GM18519 (cell line): Measurements from ENCODE around the gene FAM110D.

Source experiments
- ATAC-seq: cut with Tn5 transposase; IDR thresholded peaks from one replicate; pipeline ENCODE4 v1.9.1; 2021; ENCODE audit warnings: mild to moderate bottlenecking, moderate library complexity; ENCODE audit not compliant: unreplicated experiment, low FRiP score

FAM110D gene

DNA sequence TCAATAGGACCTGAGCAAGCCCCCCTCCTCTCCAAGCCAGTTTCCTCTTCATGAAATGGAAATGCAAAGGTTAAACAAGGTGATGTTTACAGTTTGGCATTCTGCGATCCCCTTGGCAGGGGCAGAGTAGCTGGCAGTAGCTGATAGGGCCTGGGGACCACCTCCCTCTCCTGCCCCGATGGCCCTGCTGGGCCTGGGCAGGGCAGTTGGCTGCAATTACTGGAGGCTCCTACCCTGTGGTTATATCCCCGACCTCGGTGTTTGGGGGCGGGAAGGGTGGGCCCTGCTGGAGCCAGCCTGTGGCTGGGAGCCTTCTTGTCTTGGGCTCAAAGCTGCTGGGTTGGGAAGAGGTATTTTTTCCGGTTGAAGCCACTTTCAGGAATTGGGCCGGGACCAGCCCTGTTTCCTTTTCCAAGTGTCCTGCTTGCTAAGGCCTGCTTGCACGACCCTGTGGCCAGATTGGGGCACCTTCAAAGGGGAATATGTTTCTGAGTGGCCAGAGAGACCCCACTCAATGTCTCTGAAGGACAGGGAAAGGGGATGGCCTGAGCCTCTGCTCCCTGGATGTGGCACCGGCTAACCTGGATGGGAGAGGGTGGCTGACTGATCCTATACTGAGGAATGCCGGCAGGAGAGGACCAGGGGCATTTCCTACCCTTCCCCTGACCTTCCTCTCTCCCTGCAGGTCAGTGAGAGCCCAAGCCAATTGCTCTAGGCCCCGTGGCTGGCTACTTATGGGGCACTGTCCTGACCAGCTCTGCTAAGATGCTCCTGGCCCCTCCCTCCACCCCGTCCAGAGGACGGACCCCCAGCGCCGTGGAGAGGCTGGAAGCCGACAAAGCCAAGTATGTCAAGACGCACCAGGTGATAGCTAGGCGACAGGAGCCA is 1.9 kb downstream of the FAM110D start:
- ATAC-seq: no peak

DNA sequence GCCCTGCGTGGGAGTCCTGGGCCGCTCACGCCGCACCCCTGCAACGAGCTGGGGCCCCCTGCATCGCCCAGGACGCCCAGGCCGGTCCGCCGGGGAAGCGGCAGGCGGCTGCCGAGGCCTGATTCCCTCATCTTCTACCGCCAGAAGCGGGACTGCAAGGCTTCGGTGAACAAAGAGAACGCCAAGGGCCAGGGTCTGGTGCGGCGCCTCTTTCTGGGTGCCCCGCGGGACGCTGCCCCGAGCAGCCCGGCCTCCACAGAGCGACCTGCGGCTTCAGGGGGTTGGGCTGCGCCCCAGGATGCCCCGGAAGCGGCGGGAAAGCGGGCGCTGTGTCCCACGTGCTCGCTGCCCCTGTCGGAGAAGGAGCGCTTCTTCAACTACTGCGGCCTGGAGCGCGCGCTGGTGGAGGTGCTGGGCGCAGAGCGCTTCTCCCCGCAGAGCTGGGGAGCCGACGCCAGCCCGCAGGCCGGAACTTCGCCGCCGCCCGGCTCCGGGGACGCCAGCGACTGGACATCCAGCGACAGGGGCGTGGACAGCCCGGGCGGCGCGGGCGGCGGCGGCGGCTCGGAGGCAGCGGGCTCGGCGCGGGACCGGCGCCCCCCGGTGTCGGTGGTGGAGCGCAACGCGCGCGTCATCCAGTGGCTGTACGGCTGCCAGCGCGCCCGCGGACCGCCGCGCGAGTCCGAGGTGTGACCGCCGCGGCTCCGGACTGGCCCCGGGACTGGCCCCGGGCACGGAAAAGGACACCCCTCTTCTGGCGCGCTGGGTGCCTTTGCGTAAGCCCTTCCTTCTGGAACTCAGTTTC is 2.7 kb downstream of the FAM110D start:
- no peak for ATAC-seq

- no peak for ATAC-seq
Measured at GRCh38 chr1:26162220-26162709, 3.4 kb downstream of the FAM110D start.

- ATAC-seq: no peak
Measured at GRCh38 chr1:26163684-26164035, 4.8 kb downstream of the FAM110D start.

DNA sequence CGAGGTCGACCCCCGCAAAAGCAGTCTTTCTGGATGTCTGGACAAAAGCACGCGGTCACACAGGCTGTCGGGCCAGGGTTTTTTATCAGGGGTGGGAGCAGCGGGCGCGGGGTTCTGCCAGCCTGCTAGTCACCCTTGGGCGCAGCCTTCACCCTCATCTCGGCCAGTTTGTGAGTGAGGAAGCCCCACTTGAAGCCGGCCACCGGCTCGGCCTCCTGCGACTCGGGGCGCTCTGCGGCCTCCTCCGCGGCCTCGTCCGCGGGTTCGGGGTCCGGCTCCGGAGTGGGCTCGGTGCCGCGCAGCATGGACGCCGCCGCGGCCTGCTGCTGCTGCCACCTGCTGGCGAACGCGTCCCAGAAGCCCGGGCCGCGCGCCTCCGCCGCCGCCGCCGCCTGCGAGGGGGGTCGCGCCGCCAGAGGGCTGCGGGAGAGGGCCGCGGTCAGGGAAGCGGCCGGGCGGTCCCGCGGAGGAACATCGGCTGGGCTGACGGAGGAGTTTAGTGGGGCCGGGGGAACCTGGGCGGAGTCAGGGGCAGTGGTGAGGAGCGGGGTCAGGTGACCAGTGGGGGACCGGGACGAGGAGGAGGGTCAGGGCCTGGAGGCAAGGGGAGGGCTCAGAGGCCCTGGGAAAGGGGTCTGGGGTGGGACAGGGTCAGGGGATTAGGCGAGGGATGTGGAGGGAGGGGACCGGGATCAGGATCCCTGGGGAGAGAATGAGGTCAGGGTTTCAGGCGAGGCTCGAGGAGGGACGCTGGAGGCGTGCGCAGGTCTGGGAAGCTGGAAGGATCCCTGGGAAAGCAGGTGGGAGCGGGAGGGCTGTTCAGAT is 5.4 kb downstream of the FAM110D start:
- ATAC-seq: no peak

DNA sequence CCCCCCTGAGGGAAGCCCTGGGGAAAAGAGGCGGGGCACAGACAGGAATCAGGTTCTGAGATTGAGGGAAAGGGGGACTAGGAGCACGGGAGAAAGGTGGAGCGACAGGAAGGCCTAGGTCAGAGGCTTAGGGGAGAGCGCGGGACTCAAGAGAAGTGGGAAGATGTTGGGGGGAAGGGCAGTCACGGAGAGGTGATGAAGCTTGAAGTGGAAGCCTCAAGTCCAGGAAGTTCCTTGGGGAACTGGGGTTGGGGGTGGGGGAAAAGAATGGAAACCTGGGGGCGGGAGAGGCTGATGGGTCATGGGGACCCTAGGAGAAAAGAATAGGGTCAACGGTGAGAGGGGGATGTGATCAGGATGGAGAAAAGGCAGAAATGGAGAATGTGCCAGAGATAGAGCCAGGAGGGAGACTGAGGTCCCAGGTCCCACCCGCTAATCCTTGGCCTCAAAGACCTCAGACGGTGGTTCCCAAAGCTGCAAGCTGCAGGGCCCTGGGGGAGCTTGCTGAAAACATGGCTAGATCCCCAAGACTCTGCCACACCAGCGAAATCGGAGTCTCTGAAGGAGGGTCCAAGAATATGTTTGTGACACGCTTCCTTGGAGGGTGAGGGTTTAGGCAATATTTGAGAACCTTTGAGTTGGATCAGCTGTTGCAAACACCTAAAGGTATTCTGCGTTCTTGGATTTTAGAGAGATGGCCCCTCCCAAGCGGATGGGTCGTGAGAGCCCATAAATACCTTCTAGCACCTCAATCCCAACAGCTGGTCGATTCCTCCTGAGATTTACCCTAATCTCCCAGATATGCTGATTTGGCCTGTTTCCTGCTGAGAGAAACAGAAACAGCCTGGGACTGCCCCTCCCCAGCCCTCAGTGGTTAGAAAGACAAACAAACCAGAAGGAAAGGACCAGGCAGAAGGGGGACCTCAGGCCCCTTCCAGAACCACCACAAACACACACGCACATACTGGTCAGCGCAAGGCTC is 6.3 kb downstream of the FAM110D start:
- ATAC-seq: no peak

- no peak for ATAC-seq
Measured at GRCh38 chr1:26166719-26167281, 7.9 kb downstream of the FAM110D start.

DNA sequence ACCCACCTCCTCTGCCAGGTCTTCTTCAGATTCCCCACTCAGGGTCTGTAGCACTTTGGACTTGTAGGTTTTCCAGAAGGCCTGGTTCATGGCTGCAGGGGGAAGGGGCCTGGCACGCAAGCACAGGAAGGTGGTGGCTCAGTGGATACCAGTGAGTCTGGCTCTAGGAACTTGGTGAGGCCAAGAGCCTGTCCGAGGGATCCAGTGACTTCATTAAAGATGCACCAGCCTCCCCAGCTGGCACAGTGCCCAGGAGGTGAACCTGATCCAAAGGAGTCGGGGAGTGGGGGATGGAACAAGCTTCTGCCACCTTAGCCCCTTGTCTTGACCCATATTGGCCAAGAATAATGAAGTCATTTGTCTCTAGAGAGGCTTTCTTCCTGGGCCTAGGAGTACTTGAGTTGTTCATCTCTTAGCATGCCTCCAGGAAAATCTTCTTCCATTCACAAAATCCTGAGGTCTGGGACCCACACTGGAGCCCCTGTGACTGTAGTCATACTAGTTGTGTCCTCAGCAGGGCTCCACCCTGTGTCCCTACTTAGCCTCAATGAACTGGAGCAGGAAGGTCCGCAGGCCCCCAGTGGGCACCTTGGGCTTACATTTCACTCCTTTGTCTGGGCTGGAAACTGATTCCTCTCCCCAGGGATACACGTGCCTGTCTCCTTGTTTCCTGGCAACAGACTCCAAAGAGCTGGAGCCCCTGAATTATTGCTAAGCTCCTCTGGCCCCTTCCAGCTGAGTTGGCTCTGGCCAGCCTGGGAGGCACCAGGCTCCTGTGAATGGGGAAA is 9.7 kb downstream of the FAM110D start, which contains the start of gene C1orf232:
Gene C1orf232 (minus strand): TSS at position 554 of the 788 bp plus-strand sequence. CDS start 464 bp downstream, at position 90.
- ATAC-seq: no peak

- no peak for ATAC-seq
Measured at GRCh38 chr1:26169198-26169554, 10.3 kb downstream of the FAM110D start.

DNA sequence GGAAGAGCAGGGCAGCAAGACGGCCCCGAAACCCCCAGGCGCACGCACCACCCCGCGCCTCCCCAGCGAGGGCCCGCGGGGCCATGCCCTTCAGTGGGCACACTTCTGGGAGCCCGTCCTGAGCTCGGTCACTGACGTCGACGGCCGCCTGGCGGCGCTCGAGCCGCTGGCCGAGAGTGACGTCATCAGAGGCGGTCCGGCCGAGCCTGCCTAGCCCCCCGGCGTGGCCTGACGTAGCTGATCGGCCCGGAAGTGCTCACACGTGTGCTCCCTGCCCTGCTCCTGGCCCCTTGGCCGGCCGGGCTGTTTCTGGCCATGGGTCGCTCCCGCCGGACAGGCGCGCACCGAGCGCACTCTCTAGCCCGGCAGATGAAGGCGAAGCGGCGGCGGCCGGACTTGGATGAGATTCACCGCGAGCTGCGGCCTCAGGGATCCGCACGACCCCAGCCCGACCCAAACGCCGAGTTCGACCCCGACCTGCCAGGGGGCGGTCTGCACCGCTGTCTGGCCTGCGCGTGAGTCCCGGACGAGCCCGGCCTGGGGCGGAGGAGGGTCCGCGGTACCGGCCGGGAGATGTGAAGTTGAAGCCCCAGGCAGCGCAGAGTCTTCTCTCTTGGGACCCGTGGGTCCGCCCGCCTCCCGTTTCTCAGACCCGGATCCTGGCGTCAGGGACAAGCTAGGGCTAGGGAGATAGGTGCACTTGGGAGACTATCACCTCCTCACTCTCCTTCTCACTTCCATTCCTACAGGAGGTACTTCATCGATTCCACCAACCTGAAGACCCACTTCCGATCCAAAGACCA is 11.0 kb downstream of the FAM110D start, which contains the start of gene ZNF593:
Gene ZNF593 (plus strand): TSS at position 240 of the 803 bp plus-strand sequence. CDS start 76 bp downstream, at position 316.
- peak; percentile 81 for ATAC-seq

GRCh38 chr1:26170472-26170821 is 11.6 kb downstream of the FAM110D start:
- ATAC-seq: no peak

GRCh38 chr1:26171084-26172072 is 12.5 kb downstream of the FAM110D start, which contains the start of gene ZNF593OS:
Gene ZNF593OS, minus strand, starts transcription at chr1:26171832. Its CDS starts 171 bp downstream, at chr1:26171661.
- no peak for ATAC-seq

GRCh38 chr1:26175346-26175745 is 16.5 kb downstream of the FAM110D start:
- no peak for ATAC-seq

DNA sequence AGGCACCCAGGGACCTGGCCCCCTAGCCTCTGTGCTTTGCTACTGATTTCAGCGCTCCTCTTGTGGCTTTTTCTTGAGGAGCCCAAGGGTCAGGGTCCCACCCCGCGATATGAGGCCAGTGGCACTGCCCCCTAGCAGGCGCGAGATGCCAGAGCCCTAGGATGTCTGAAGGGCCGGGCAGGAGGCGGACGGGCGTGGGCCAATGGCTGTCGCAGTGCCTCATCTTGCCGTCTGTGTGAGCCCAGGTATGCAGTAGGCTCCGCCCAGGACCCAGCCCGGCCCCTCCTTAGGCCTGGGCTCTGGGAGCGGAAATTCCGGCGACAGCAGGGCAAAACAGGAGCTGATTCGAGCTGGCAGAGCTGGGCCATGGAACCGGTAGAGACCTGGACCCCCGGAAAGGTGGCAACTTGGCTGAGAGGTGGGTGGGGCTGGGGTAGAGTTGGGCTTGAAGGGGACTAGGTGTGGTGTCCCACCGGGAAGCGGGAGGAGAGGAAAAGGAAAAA is 18.4 kb downstream of the FAM110D start, which contains the start of gene CNKSR1:
Gene CNKSR1 (plus strand): TSS at position 310 of the 503 bp plus-strand sequence. CDS start 57 bp downstream, at position 367.
- no peak for ATAC-seq

GRCh38 chr1:26180010-26180506 is 21.2 kb downstream of the FAM110D start:
- ATAC-seq: no peak
